ENCODE measurements around the gene KRT83.

Gene KRT83

DNA sequence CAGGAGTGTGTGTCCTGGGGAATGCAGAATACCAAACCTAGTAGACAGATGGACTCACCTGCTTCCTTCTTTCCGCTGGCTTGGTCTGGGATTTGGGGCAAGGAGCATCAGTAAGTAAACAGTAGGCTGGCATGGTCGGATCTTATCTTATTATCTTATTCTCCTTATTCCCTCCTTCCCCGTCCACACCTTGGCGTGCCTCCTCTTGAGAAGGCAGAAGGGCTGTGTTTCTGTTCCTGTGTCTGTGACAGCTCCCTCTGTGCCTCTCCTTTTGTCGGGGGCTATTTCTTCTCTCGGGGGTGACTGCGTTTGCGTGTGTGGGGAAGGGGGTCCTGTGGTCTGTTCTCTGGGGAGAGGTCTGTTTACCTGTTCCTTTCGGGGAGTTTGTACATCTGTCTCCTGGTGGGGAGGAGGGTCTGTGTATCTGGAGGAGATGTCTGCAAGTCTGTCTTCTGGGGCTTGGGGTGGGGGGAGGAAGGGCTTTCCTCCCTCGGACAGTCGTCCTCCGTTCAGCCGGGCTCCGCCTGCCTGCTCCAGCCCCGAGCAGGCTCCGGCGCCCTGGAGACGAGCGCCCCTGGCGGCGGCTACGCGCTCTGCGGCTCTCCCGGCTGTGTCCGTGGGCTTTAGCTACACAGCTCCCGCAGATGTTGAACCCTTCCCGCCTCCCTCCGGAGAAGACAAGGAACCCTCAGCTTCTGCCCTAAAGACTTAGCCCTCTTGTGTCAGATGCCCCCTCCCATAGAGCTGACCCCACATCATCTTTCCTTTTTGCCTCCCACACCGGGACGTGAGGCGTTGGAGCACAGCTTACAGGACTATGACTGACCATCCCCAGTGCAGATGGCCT lies 42.4 kb downstream of the KRT83 start:
- H3K4me3 ChIP-seq (ENCODE audit: low read length) = peak overlapping the region; percentile 26
- DNase-seq (ENCODE audit: low read depth) = no peak
- TF ChIP-seq, protein P1, sequence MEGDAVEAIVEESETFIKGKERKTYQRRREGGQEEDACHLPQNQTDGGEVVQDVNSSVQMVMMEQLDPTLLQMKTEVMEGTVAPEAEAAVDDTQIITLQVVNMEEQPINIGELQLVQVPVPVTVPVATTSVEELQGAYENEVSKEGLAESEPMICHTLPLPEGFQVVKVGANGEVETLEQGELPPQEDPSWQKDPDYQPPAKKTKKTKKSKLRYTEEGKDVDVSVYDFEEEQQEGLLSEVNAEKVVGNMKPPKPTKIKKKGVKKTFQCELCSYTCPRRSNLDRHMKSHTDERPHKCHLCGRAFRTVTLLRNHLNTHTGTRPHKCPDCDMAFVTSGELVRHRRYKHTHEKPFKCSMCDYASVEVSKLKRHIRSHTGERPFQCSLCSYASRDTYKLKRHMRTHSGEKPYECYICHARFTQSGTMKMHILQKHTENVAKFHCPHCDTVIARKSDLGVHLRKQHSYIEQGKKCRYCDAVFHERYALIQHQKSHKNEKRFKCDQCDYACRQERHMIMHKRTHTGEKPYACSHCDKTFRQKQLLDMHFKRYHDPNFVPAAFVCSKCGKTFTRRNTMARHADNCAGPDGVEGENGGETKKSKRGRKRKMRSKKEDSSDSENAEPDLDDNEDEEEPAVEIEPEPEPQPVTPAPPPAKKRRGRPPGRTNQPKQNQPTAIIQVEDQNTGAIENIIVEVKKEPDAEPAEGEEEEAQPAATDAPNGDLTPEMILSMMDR (conservative IDR thresholded peaks at IDR 0.05; ENCODE audit: low read depth, low read length) = peak; percentile 98

DNA sequence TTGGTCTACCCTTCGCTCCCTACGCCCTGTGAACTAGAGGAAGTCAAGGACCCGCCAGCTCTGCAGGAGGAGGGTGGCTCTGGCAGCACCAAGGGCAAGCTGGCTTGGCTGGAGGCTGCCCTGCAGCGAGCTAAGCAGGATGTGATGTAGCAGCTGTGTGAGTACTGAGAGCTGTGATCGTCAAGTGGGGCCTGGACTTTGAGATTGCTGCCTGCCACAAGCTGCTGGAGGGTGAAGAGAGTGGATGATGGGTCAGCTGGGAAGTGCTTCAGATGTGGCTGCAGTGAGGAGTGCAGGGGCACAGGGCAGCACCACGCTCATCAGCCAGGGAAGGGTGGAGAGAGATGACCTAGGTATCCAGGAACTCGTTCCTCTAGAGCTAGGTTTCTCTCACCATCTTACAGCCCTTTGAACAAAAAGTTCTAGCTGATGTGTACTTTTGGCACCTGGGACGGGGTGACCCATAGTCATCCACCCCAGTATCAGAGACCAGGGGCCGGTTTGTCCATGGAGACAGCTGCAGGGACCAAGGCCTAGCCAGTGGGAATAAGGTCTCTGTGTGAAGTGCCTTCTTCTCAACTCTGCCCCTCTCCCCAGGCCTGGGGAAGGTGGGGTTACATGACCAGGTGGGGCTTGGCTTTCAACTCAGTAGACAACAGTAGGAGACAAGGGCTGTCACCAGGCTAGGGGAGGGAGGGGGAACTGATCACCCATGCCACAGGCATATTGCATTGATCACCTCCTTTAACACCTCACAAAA lies 43.5 kb downstream of the KRT83 start:
- TF ChIP-seq, protein P1 (conservative IDR thresholded peaks at IDR 0.05; ENCODE audit: low read depth, low read length) = no peak
- no peak overlapping the region for H3K4me3 ChIP-seq (ENCODE audit: low read length)
- no peak for DNase-seq (ENCODE audit: low read depth)

DNA sequence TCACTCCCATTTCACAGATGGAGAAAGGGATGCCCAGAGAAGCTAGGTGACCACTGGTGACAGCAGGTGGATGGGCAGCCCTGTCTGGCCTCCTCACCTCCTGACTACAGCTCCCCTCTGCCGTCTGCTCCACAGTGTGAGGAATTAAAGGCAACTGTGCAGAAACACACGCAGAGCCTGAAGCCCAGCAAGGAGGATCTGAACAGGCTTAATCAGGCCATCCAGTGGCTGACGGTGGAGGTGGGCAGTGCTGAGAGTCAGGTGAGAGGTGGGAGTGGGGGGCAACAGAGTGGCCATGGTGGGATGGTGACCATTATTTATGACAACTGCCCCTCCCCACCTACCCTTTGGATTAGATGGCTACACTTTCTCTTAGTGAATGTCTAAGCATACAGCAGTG lies 45.5 kb downstream of the KRT83 start:
- TF ChIP-seq, protein P1 (conservative IDR thresholded peaks at IDR 0.05; ENCODE audit: low read depth, low read length) = no peak
- H3K4me3 ChIP-seq (ENCODE audit: low read length) = no peak overlapping the region
- DNase-seq (ENCODE audit: low read depth) = no peak

DNA sequence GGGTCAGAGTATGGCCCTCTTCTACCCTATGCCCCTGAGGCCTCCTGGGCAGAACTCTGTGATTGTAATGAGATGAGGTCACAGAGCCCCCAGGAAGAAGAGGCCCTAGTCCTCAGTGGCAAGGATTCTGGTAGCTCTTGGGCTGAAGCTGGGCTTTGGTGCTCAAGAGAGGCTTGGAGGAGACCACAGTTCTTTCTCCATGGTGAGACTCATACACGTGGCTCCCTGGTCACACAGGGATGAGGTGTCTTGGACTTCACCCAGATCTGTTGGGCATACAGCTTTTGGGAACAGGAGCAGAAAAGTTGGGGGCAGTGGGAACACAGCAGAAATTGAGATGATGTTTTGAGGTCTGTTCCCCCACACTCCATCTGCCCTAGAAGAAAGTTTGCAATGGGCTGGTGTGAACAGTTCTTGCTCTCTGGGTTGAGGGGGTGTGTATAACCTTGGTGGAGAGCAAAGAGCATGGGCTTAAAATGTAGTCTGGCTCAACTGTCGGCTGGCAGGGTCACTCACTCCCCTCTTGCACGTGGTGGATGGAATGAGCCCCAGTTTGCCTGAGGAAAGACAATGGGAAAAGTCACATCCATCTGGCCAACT lies 46.6 kb downstream of the KRT83 start, which contains the start of gene KRT86:
KRT86 (plus strand) TSS at position 125 of the 600 bp plus-strand sequence. CDS start 27,272 bp downstream, outside the sequence.
- TF ChIP-seq, protein P1 (conservative IDR thresholded peaks at IDR 0.05; ENCODE audit: low read depth, low read length) = no peak
- no peak for DNase-seq (ENCODE audit: low read depth)
- H3K4me3 ChIP-seq (ENCODE audit: low read length) = no peak within 1 kb of the TSS

DNA sequence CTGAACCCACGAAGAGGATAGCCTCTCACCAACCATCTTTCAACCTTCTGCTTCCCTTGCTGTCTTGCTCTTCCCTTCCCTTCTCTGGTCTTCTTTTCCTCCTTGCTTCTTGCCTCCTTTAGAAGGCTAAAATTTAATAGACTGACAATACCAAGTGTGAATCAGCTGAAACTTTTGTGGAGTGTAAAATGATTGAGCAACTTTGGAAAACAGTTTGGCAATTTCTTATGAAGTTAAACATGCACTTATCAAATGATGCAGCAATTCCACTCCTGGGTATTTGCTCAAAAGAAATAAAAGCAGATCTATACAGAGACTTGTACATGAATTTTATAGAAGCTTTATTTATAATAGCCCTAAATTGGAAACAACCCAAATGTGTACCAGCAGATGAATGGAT lies 50.0 kb downstream of the KRT83 start:
- DNase-seq (ENCODE audit: low read depth) = no peak
- H3K4me3 ChIP-seq (ENCODE audit: low read length) = no peak overlapping the region
- TF ChIP-seq, protein P1 (conservative IDR thresholded peaks at IDR 0.05; ENCODE audit: low read depth, low read length) = no peak

DNA sequence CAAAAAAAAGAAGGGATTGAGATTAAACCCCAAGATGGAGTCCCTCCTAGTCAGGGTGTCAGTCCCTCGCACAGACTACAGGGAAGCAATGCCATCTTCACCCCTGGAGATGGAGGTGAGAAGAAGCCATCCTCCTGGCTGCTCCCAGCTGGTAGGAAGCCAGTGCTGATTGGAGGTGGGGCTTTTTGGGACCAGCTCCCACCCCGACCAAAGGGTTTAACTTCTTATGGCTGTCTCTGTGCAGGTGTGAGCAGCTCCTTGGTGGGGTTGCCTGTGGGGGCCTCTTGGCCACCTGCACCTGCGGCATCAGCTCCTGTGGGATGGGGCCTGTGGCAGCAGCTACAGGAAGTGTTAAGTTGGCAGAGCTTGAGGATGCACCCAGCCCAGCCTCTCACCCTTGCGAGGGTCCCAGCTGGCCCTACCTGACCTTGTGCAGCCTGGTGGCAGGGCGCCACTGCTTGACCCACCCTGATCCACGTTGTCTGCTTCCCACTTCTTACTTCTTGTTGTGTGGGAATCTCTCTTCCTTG lies 50.6 kb downstream of the KRT83 start:
- TF ChIP-seq, protein P1 (conservative IDR thresholded peaks at IDR 0.05; ENCODE audit: low read depth, low read length) = no peak
- H3K4me3 ChIP-seq (ENCODE audit: low read length) = no peak overlapping the region
- no peak for DNase-seq (ENCODE audit: low read depth)

Measured in retinal pigment epithelial cell (primary cell).